Activated CD8-positive, alpha-beta memory T cell treated with anti-CD3 and anti-CD28 coated beads, Interleukin-2, amount 50 U/mL, for 24 hours (primary cell): ENCODE data around the gene NISCH.

Experiments
- DNase-seq: peaks from one replicate; pipeline ENCODE4 v3.0.0-alpha.2; 2020; ENCODE audit errors: extremely low read depth

NISCH gene

GRCh38 chr3:52539010-52539653 is 83.7 kb downstream of the NISCH start:
- DNase-seq: no peak

- DNase-seq: no peak
Measured at GRCh38 chr3:52541050-52541449, 85.6 kb downstream of the NISCH start.
